Smooth muscle cell (in vitro differentiated cells): ENCODE measurements around the gene TBC1D16. TPM values are rescaled to one million over a fixed set of nuclear protein-coding genes. Genes with fewer than 3 reads are reported as not detected.

Experiments used
- DNase-seq: peaks from one replicate; lab custom pipeline; 2025; ENCODE audit not compliant: unreplicated experiment; lab: John Stamatoyannopoulos, UW
- H2AFZ ChIP-seq: fragments of 200-600 bp; sonication (generic); 2 replicates; pipeline ENCODE4 v1.6.0; 2016; ENCODE audit warnings: antibody characterized with exemption, low read depth, mild to moderate bottlenecking
- H3F3A ChIP-seq: fragments of 200-600 bp; sonication (generic); 2 replicates; pipeline ENCODE4 v1.6.0; 2017; ENCODE audit warnings: antibody characterized with exemption, low read depth
- H3K27ac ChIP-seq: fragments of 200-600 bp; sonication (generic); 2 replicates; pipeline ENCODE4 v1.5.1; 2016; ENCODE audit warnings: low read depth, mild to moderate bottlenecking
- H3K27me3 ChIP-seq: fragments of 200-600 bp; sonication (generic); 2 replicates; pipeline ENCODE4 v1.6.1; 2016; ENCODE audit warnings: low read depth, mild to moderate bottlenecking
- H3K36me3 ChIP-seq: fragments of 200-600 bp; sonication (generic); 2 replicates; pipeline ENCODE4 v1.5.1; 2016; ENCODE audit warnings: low read depth
- H3K4me1 ChIP-seq: fragments of 200-600 bp; sonication (generic); 2 replicates; pipeline ENCODE4 v1.5.1; 2016; ENCODE audit warnings: low read depth
- H3K4me2 ChIP-seq: fragments of 200-600 bp; sonication (generic); 2 replicates; pipeline ENCODE4 v1.6.0; 2016; ENCODE audit warnings: mild to moderate bottlenecking
- H3K4me3 ChIP-seq: fragments of 200-600 bp; sonication (generic); 2 replicates; pipeline ENCODE4 v1.5.1; 2016; ENCODE audit warnings: mild to moderate bottlenecking
- H3K79me2 ChIP-seq: fragments of 200-600 bp; sonication (generic); 2 replicates; pipeline ENCODE4 v1.6.0; 2016; ENCODE audit warnings: low read depth, mild to moderate bottlenecking
- H3K9ac ChIP-seq: fragments of 200-600 bp; sonication (generic); 2 replicates; pipeline ENCODE4 v1.6.0; 2016; ENCODE audit warnings: low read depth
- H3K9me3 ChIP-seq: fragments of 200-600 bp; sonication (generic); replicated peaks from 2 replicates; pipeline ENCODE4 v1.5.1; 2016; ENCODE audit warnings: low read depth
- H4K20me1 ChIP-seq: fragments of 200-600 bp; sonication (generic); 2 replicates; pipeline ENCODE4 v1.6.0; 2016; ENCODE audit warnings: low read depth
- whole genome bisulfite sequencing: methylation state at CpG from one replicate; pipeline ENCODE4 v1.1.7; 2016; ENCODE audit warnings: low lambda C conversion rate; 5-methylcytosine and 5-hydroxymethylcytosine counted together
- polyA plus RNA-seq: library from polyadenylated mRNA; unstranded; fragments of >200 nt; fragmentation: Nextera tagmentation; extraction: Ambion mirVana; gene quantifications from 2 replicates; pipeline ENCODE4 v1.2.1, GENCODE V29; 2016
- total RNA-seq: library from RNA; depleted of rRNA; stranded (reverse); fragments of >200 nt; gene quantifications from 2 replicates; pipeline ENCODE4 v1.2.3, GENCODE V29; 2014
- TF ChIP-seq, protein P1 (sequence below): fragments of 200-600 bp; sonication (generic); IDR thresholded peaks from 2 replicates; pipeline ENCODE4 v1.5.1; 2017; ENCODE audit warnings: borderline replicate concordance, mild to moderate bottlenecking, antibody characterized with exemption; ENCODE audit not compliant: insufficient read depth, poor library complexity, severe bottlenecking

The TBC1D16 gene
- total and polyA plus RNA-seq, 2 experiments from 2014 or later, result 17.4 to 24.6 TPM

GRCh38 chr17:80058311-80058955, 22.8 kb upstream of the TBC1D16 start:
- no peak overlapping the region for H3K27ac ChIP-seq
- no peaks in the 10 kb centered on the region for H3K4me1 ChIP-seq
- 96% methylated on average over 28 of the region's 28 CpGs for WGBS
- TF ChIP-seq, protein P1, sequence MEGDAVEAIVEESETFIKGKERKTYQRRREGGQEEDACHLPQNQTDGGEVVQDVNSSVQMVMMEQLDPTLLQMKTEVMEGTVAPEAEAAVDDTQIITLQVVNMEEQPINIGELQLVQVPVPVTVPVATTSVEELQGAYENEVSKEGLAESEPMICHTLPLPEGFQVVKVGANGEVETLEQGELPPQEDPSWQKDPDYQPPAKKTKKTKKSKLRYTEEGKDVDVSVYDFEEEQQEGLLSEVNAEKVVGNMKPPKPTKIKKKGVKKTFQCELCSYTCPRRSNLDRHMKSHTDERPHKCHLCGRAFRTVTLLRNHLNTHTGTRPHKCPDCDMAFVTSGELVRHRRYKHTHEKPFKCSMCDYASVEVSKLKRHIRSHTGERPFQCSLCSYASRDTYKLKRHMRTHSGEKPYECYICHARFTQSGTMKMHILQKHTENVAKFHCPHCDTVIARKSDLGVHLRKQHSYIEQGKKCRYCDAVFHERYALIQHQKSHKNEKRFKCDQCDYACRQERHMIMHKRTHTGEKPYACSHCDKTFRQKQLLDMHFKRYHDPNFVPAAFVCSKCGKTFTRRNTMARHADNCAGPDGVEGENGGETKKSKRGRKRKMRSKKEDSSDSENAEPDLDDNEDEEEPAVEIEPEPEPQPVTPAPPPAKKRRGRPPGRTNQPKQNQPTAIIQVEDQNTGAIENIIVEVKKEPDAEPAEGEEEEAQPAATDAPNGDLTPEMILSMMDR, result no peak
- DNase-seq, result no peak
- H2AFZ ChIP-seq, result no peak overlapping the region
- H4K20me1 ChIP-seq, result no peaks in the 10 kb centered on the region
- H3K36me3 ChIP-seq, result no peaks in the 10 kb centered on the region
- no peak overlapping the region for H3K4me2 ChIP-seq
- no peak overlapping the region for H3K9ac ChIP-seq
- H3K79me2 ChIP-seq, result no peaks in the 10 kb centered on the region
- H3F3A ChIP-seq, result peaks cover 12% of the 10 kb centered on the region
- no peaks in the 10 kb centered on the region for H3K27me3 ChIP-seq
- H3K4me3 ChIP-seq, result no peak overlapping the region
- no peaks in the 10 kb centered on the region for H3K9me3 ChIP-seq

GRCh38 chr17:80055597-80055996, 19.9 kb upstream of the TBC1D16 start:
- Histone ChIP-seq H3K27me3 (no peaks in the 10 kb centered on the region), H2AFZ (no peak overlapping the region), H3K27ac (no peak overlapping the region), H3K9me3 (no peaks in the 10 kb centered on the region), H3K9ac (no peak overlapping the region), H3K36me3 (no peaks in the 10 kb centered on the region), H3K4me3 (no peak overlapping the region), H3K4me2 (no peak overlapping the region), H3K79me2 (no peaks in the 10 kb centered on the region), H4K20me1 (no peaks in the 10 kb centered on the region), H3K4me1 (no peaks in the 10 kb centered on the region), H3F3A (peaks cover 26% of the 10 kb centered on the region)
- TF ChIP-seq, protein P1, result no peak
- no peak for DNase-seq
- 50% methylated on average over 9 of the region's 9 CpGs for WGBS

- DNase-seq, result peak; percentile 3
- Histone ChIP-seq H3K4me1 (no peaks in the 10 kb centered on the region), H4K20me1 (no peaks in the 10 kb centered on the region), H3K9me3 (no peaks in the 10 kb centered on the region), H3K79me2 (no peaks in the 10 kb centered on the region), H3K27me3 (no peaks in the 10 kb centered on the region), H3K9ac (no peak overlapping the region), H2AFZ (no peak overlapping the region), H3K36me3 (no peaks in the 10 kb centered on the region), H3K4me3 (no peak overlapping the region), H3K4me2 (peak overlapping the region; percentile 24), H3K27ac (peak overlapping the region; percentile 71), H3F3A (peaks cover 26% of the 10 kb centered on the region)
- 50% methylated on average over 10 of the region's 10 CpGs for WGBS
- TF ChIP-seq, protein P1, result no peak
Measured at GRCh38 chr17:80053102-80053501, 17.4 kb upstream of the TBC1D16 start.

GRCh38 chr17:80051681-80052080, 16.0 kb upstream of the TBC1D16 start:
- no peaks in the 10 kb centered on the region for H3K79me2 ChIP-seq
- H3K36me3 ChIP-seq, result no peaks in the 10 kb centered on the region
- peaks cover 26% of the 10 kb centered on the region for H3F3A ChIP-seq
- no peak overlapping the region for H2AFZ ChIP-seq
- no peaks in the 10 kb centered on the region for H3K4me1 ChIP-seq
- no peaks in the 10 kb centered on the region for H3K27me3 ChIP-seq
- H3K27ac ChIP-seq, result no peak overlapping the region
- no peak overlapping the region for H3K9ac ChIP-seq
- H3K4me2 ChIP-seq, result no peak overlapping the region
- H3K9me3 ChIP-seq, result no peaks in the 10 kb centered on the region
- H3K4me3 ChIP-seq, result no peak overlapping the region
- TF ChIP-seq, protein P1, result no peak
- no peak for DNase-seq
- no peaks in the 10 kb centered on the region for H4K20me1 ChIP-seq
- 85% methylated on average over 11 of the region's 11 CpGs for WGBS
